Measurements from ENCODE around the gene KSR1. TPM values are rescaled to one million over a fixed set of nuclear protein-coding genes. Genes with fewer than 3 reads are reported as not detected.

KSR1 gene
- polyA plus RNA-seq, 1 experiment, result 28.2 TPM

- Histone ChIP-seq H3K9me3 (ENCODE audit: control insufficient read depth, insufficient read depth, low read length) (no peaks in the 10 kb centered on the region), H3K4me3 (ENCODE audit: low read depth, low read length) (no peak overlapping the region), H3K27me3 (ENCODE audit: control insufficient read depth, insufficient read depth, low read length) (no peaks in the 10 kb centered on the region), H3K27ac (ENCODE audit: low read depth, low read length) (peak overlapping the region; percentile 87)
- DNase-seq (ENCODE audit: low read depth, low spot score), result no peak
- POLR2A ChIA-PET, result interaction anchor here (1.0 to 1.5 kb wide), 2 partner anchors 12 to 201 kb away, joined by 3 to 4 read pairs; no protein-coding TSS in a partner anchor
- CTCF ChIA-PET, result interaction anchor here (0.6 to 2.1 kb wide), 4 partner anchors 14 to 231 kb away, joined by 3 to 10 read pairs (median 6); no protein-coding TSS in a partner anchor
- TF ChIP-seq, protein P1, sequence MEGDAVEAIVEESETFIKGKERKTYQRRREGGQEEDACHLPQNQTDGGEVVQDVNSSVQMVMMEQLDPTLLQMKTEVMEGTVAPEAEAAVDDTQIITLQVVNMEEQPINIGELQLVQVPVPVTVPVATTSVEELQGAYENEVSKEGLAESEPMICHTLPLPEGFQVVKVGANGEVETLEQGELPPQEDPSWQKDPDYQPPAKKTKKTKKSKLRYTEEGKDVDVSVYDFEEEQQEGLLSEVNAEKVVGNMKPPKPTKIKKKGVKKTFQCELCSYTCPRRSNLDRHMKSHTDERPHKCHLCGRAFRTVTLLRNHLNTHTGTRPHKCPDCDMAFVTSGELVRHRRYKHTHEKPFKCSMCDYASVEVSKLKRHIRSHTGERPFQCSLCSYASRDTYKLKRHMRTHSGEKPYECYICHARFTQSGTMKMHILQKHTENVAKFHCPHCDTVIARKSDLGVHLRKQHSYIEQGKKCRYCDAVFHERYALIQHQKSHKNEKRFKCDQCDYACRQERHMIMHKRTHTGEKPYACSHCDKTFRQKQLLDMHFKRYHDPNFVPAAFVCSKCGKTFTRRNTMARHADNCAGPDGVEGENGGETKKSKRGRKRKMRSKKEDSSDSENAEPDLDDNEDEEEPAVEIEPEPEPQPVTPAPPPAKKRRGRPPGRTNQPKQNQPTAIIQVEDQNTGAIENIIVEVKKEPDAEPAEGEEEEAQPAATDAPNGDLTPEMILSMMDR (IDR thresholded peaks at IDR 0.05; ENCODE audit: low read depth, low read length), result no peak
Observed at GRCh38 chr17:27585792-27586191, 129.5 kb downstream of the KSR1 start.

- peak overlapping the region; percentile 87 for H3K27ac ChIP-seq (ENCODE audit: low read depth, low read length)
- ChIA-PET CTCF (interaction anchor here (1.0 to 2.1 kb wide), 2 partner anchors 13 to 17 kb away, joined by 5 to 10 read pairs; no protein-coding TSS in a partner anchor), POLR2A (interaction anchor here (1.0 to 1.5 kb wide), 2 partner anchors 11 to 202 kb away, joined by 3 to 4 read pairs; no protein-coding TSS in a partner anchor)
- TF ChIP-seq, protein P1 (IDR thresholded peaks at IDR 0.05; ENCODE audit: low read depth, low read length), result 0 out of 2 replicates have a peak, but pooled peaks have one; percentile 13
- no peak overlapping the region for H3K4me3 ChIP-seq (ENCODE audit: low read depth, low read length)
- DNase-seq (ENCODE audit: low read depth, low spot score), result peak; percentile 38
- no peaks in the 10 kb centered on the region for H3K9me3 ChIP-seq (ENCODE audit: control insufficient read depth, insufficient read depth, low read length)
- no peaks in the 10 kb centered on the region for H3K27me3 ChIP-seq (ENCODE audit: control insufficient read depth, insufficient read depth, low read length)
Observed at GRCh38 chr17:27586203-27586721, 130.0 kb downstream of the KSR1 start.

GRCh38 chr17:27588354-27588753 is 132.1 kb downstream of the KSR1 start:
- POLR2A ChIA-PET, result interaction anchor here (0.6 kb wide), 1 partner anchor 8 kb away, joined by 10 read pairs; no protein-coding TSS in a partner anchor
- DNase-seq (ENCODE audit: low read depth, low spot score), result no peak
- H3K27me3 ChIP-seq (ENCODE audit: control insufficient read depth, insufficient read depth, low read length), result no peaks in the 10 kb centered on the region
- CTCF ChIA-PET, result interaction anchor here (2.8 kb wide), 1 partner anchor 13 kb away, joined by 43 read pairs; no protein-coding TSS in a partner anchor
- TF ChIP-seq, protein P1 (IDR thresholded peaks at IDR 0.05; ENCODE audit: low read depth, low read length), result no peak
- H3K27ac ChIP-seq (ENCODE audit: low read depth, low read length), result no peak overlapping the region
- H3K9me3 ChIP-seq (ENCODE audit: control insufficient read depth, insufficient read depth, low read length), result no peaks in the 10 kb centered on the region
- H3K4me3 ChIP-seq (ENCODE audit: low read depth, low read length), result no peak overlapping the region

GRCh38 chr17:27590864-27591263 is 134.6 kb downstream of the KSR1 start:
- CTCF ChIA-PET, result interaction anchor here (2.8 kb wide), 1 partner anchor 11 kb away, joined by 43 read pairs; no protein-coding TSS in a partner anchor
- POLR2A ChIA-PET, result no interaction called here
- DNase-seq (ENCODE audit: low read depth, low spot score), result no peak
- no peaks in the 10 kb centered on the region for H3K9me3 ChIP-seq (ENCODE audit: control insufficient read depth, insufficient read depth, low read length)
- TF ChIP-seq, protein P1 (IDR thresholded peaks at IDR 0.05; ENCODE audit: low read depth, low read length), result no peak
- no peak overlapping the region for H3K4me3 ChIP-seq (ENCODE audit: low read depth, low read length)
- no peaks in the 10 kb centered on the region for H3K27me3 ChIP-seq (ENCODE audit: control insufficient read depth, insufficient read depth, low read length)
- H3K27ac ChIP-seq (ENCODE audit: low read depth, low read length), result no peak overlapping the region

GRCh38 chr17:27591986-27592385 is 135.7 kb downstream of the KSR1 start:
- Histone ChIP-seq H3K4me3 (ENCODE audit: low read depth, low read length) (no peak overlapping the region), H3K9me3 (ENCODE audit: control insufficient read depth, insufficient read depth, low read length) (no peaks in the 10 kb centered on the region), H3K27ac (ENCODE audit: low read depth, low read length) (no peak overlapping the region), H3K27me3 (ENCODE audit: control insufficient read depth, insufficient read depth, low read length) (no peaks in the 10 kb centered on the region)
- DNase-seq (ENCODE audit: low read depth, low spot score), result no peak
- TF ChIP-seq, protein P1 (IDR thresholded peaks at IDR 0.05; ENCODE audit: low read depth, low read length), result no peak
- ChIA-PET CTCF (interaction anchor here (1.5 to 1.6 kb wide), 2 partner anchors 11 to 238 kb away, joined by 5 to 7 read pairs; no protein-coding TSS in a partner anchor), POLR2A (no interaction called here)

All from AG04450 (cell line).